CMK (cell line): ENCODE results near the gene UTS2R.
"Not testable (repeated sequence)": the region's sequence is repeated elsewhere in the genome, so short reads cannot be mapped to it uniquely, and the experiment has no call there.

Source experiments
- DNase-seq: peaks from one replicate; pipeline ENCODE4 v3.0.0-alpha.2; 2010; ENCODE audit warnings: low read depth

UTS2R gene

DNA sequence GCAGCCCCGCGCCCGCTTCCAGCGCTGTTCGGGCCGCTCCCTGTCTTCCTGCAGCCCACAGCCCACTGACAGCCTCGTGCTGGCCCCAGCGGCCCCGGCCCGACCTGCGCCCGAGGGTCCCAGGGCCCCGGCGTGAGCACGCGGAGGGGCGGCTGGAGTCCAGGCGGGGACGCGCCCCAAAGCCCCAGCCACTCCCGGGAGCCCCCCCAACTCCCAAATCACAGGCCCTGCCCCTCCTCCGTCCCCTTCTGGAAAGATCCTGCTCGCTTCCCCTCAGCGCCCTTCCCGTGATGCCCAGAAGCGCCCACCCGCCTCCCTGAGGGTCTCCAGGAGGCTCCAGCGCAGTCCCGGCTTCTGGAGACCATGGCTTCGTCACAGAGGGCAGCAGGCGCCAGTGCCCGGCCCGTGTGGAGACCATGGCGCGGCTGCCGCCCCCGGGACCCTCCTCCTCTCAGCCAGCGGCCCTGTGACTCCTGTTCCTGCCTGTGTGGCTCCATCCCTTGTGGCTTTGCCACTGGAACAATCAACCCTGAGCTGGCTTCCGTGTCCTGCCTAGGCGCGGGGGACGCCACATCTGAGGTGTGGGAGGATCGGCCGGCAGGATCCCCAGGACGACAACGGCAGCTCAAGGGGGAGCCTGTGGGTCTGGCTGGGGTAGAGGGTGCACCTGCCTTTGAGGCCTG is 3.9 kb downstream of the UTS2R start:
- DNase-seq = no peak

DNA sequence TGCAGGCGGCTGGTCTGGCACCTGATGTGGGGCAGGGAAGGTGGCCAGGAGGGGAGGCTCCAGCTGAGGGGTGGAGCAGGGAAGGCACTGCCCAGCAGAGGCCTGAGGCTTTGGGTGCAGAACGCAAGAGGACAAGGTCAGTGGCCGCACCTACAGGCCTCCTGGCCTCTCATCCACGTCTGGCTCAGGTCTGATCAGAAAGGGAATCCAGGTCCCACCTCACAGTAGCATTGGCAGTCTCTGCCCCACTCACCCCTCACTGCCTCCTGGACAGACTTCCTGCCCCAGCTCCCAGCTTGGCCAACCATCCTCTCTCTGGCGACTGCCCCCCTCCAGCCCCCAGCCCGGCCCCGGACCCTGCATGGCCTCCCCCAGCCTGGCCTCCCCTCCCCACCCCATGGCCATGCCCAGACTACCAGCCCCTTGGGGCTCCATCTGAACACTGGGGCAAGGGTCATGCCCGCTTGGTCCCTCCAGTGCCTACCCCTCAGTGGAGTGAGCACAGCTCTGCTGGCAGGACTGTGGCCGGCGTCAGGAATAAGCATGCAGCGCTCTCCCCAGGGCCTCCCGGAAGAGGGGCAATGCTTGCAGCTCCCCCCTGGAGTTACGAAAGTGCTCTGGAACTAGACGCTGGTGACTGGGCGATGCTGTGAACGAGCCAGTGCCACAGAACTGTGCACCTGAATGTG is 4.6 kb downstream of the UTS2R start:
- no peak for DNase-seq

DNA sequence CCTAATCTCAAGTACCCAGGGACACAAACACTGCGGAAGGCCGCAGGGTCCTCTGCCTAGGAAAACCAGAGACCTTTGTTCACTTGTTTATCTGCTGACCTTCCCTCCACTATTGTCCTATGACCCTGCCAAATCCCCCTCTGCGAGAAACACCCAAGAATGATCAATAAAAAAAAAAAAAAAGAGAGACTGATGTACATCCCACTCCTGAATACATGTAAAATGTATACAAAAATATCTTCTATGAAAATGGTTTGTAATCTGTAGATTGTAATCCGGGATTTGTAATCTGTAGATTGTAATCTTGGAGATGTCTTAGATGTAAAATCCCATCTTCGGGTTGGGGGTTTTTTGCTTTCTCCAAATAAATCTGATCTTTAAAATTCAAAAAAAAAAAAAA is 5.7 kb downstream of the UTS2R start:
- DNase-seq = not testable (repeated sequence)

DNA sequence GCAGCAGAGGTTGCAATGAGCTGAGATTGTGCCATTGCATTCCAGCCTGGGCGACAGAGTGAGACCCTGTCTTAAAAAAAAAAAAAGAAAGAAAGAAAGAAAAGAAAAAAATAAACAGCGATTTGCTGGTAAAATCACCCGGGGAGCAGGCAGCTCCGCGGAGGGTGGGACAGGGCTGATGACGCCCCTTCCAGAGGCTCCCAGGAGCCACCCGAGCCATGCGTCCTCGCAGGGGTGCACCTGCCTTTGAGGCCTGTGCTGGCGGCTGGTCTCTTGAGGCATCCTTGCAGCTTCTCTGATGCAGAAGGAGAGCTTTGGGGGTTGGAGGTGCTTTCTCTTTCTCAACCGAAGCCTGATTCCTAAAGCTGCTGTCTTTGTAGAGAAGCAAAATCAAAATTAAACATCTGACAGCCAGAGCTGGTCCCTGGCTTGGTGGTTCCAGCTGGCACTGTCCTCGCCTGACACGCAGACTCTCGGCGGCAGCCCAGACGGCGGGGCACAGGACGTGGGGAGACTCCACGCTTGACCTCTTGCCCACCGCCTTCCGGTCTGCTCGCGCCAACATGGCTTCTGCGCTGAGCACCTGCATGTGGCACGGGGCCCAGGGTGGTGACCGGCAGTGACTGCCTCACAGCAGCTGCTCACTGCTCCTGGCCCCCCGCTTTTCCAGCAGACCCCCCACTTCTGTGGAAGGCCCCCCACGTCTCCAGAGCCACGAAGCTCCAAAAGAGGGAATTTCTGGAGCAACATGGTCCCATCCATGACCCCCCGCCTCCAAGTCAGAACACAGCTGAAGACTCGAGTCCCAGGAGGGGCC is 6.6 kb downstream of the UTS2R start:
- no peak for DNase-seq

DNA sequence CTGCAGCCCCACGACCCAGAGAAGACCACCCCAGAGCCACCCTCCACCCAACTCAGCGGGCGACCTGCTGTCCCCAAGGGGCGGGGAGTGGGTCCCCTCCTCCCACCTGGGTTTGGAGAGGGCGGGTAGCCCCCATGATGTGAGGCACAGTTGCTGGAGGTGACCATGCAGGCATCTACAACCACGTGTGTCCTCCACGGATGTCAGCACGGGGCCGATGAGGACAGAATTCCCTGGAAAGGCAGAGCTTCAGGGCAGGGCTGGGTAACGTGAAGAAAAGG is 7.1 kb downstream of the UTS2R start:
- no peak for DNase-seq

DNA sequence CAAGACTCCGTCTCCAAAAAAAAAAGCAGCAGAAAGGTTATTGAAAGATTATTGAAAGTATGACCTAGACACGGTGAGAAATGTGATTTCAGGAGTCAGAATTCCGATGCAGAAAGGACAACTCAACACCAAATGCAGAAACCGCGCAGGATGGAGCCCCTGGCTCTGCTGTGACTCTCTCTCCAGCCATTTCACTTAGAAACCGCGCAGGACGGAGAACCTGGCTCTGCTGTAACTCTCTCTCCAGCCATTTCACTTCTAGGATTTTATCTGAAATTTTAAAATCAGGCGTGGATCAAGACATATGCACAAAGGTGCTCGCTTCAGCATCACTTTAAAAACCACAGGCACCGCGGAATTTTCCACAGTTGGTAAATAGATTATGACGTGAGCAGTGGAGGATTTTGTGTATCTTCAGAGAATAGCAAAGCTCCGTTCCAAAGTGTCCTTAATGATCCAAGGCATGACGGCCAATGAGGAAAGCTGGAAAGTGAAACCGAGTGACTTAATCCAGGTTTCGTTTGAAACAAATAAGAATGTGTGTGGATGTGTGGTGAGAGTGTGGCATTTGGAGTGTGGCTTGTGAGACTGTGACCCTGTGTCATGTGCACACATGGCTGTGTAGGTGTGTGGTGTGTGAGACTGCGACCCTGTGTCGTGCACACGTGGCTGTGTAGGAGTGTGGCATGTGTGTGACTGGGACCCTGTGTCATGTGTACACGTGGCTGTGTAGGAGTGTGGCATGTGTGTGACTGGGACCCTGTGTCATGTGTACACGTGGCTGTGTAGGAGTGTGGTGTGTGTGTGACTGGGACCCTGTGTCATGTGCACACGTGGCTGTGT is 9.5 kb downstream of the UTS2R start:
- DNase-seq = no peak

DNA sequence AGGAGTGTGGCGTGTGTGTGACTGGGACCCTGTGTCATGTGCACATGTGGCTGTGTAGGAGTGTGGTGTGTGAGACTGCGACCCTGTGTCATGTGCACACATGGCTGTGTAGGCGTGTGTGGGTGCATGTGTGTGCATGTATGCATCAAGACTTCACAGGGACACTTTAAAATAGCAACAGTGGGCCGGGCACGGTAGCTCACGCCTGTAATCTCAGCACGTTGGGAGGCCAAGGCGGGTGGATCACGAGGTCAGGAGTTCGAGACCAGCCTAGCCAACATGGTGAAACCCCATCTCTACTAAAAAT is 10.1 kb downstream of the UTS2R start:
- DNase-seq = not testable (repeated sequence)

DNA sequence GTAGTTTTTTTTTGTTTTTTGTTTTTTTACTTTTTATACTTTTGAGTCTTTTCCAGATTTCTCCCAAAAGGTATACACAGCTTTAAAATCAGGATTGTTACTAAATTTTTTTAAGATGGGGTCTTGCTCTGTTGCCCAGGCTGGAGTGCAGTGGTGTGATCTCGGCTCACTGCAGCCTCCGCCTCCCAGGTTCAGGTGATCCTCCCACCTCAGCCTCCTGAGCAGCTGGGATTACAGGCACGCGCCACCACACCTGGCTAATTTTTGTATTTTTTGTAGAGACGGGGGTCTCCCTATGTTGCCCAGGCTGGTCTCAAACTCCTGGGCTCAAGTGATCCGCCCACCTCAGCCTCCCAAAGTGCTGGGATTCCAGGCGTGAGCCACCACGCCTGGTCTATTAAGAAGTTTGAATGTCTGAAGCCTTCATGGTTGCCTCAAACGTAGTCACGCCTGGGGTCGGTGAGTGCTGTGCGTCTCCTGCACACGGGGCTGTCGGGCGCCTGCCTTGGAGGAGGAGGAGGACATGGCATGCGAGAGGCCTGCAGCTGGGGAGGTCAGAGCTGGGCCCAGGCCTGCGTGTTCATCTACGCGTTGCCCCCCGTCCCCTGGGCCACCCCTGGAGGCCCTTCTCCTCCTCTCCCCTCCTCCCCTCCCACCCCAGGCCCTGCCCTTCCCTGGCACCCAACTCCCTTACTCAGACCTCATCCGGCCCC is 10.8 kb downstream of the UTS2R start:
- DNase-seq = not testable (repeated sequence)

DNA sequence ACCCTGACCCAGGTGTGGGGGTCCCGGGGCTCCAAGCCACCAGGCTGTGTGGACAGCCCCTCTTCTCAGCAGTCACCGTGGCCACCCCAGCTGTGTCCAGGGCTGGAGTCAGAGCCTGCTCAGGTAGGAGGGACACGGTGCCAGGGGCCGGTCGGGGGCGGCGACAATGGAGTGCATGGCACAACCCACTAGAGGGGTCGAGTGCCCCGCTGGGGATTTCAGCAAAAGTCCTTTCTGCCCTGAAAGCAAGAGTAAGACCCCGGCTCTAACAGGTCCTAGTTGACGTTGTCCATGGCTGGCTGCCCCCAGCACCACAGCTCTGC is 11.3 kb downstream of the UTS2R start:
- DNase-seq = no peak

DNA sequence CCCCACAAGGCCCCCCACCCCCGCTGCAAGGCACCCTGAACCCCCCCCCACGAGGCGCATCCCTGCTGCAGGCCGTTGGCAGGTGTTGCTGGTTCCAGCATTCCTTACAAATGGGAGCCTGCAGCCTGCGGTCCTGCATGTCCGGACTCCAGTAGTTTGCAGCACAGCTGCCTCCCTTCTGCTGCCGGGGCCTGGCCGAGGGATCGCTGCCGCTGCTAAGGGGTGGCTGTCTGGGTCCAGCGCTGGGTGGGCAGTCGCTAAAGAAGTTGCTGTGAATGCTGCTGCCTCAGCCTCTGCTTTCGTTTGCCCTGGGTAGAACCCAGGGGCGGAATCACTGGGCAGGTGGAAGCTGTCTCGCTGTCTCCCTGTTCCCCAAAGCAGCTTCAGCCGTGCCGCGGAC is 11.8 kb downstream of the UTS2R start:
- DNase-seq = no peak

DNA sequence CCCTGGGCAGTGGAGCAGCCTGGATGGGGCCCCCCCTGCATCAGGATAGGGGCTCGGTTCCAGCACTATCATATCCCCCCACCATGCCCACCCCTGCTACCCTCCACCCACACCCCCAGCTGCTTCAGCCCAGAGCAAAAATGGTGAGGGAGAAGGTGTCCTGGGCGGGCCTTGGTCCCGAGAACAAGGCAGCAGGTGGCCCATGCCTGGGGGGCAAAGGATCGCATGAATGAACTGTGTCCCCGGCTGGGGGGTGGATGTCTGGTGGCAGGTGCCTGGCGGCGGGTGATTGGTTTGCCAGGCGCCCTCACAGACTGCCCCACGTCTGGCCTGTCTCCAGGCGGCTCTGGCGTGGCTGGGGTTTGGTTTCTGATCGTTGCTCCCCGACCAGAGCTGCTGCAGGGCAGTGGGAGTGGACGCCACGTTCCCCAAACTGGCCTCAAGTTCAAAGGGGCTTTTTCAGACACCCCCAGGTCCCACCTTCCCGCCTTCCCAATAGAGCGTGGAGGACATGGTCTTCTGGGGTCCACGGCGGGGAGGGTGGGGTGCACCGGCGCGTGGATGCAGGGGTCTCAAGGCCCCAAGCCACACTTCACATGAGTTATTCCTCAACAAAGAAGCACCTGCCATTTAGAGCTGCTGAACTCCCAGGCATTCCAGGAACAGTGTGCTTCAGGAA is 12.6 kb downstream of the UTS2R start:
- no peak for DNase-seq

DNA sequence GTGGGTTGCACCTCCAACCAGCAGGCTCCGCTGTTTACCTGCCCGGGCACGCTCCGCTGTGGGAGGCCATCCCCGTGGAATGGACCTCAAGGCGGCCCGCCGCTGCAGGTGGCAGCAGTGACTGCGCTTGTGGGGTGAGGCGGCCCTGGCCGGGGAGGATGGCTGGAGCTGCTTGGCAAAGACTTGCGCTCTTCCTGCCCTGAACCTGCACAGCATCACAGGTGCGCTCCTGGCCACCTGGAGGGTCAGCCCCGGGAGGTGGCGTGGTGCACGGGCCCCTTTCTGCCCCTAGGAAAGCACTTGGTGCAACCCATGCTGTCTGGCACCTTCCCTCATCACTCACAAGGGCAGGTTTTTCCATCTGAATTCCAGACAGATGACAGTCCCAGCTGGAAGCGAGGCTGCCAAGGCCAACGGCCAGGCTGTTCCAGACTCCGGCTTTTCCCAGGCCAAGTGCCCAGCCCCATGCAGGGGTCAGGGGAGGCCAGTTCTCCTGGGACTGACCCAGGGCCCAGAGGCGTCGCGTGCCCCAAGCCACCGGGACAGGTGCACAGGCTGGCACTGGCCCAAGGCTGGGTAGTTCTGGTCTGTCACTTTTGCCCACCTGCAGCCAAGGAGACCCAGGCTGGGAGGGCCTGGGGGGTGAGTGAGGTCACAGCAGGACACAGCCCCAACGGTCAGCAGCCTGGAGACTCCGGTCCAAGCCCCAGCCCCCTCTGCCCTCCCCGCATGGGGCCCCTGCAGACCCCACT is 13.3 kb downstream of the UTS2R start:
- no peak for DNase-seq

DNA sequence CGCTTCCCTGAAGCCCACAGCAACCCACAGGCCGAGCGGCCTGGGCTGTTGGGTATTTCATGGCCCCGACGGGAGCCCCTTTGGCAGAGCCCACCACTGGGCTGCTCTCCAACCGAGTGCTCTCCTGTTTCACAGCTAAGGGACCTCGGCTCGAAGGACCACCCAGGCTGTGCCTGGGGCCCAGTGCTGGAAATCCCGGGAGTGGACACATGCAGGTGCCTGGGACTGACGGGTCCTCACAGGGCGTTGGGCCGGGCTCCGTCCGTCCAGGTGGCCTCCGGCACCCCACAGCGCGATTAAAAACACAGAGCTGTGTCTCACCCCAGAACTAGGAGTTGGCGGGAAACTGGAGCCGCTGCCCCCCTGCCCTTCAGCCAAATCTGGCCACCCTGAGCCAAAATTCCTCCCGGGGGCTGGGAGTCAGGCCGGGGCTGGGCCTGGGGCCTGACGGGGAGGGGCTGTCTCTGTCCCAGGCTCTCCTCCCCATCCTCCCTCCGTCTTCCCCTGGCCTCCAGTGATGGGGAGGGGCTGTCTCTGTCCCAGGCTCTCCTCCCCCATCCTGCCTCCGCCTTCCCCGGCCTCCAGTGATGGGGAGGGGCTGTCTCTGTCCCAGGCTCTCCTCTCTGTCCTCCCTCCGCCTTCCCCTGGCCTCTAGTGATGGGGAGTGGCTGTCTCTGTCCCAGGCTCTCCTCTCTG is 14.1 kb downstream of the UTS2R start:
- no peak for DNase-seq

DNA sequence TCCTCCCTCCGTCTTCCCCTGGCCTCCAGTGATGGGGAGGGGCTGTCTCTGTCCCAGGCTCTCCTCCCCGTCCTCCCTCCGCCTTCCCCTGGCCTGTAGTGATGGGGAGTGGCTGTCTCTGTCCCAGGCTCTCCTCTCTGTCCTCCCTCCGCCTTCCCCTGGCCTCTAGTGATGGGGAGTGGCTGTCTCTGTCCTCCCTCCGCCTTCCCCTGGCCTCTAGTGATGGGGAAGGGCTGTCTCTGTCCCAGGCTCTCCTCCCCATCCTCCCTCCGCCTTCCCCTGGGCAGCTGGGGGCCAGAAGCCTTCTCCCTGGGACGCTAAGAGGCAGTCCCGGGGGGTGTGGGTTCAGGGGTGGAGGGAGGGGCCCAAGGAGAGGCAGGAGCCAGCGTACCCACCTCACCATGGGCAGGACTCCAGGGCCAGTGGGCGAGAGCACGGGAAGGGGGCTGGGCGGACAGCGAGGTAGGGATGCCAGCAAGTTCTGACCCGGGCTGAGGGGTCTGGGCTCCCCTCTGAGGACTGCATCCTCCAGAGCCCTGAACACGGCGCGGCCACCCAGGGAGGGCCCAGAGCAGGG is 14.8 kb downstream of the UTS2R start:
- DNase-seq = no peak

DNA sequence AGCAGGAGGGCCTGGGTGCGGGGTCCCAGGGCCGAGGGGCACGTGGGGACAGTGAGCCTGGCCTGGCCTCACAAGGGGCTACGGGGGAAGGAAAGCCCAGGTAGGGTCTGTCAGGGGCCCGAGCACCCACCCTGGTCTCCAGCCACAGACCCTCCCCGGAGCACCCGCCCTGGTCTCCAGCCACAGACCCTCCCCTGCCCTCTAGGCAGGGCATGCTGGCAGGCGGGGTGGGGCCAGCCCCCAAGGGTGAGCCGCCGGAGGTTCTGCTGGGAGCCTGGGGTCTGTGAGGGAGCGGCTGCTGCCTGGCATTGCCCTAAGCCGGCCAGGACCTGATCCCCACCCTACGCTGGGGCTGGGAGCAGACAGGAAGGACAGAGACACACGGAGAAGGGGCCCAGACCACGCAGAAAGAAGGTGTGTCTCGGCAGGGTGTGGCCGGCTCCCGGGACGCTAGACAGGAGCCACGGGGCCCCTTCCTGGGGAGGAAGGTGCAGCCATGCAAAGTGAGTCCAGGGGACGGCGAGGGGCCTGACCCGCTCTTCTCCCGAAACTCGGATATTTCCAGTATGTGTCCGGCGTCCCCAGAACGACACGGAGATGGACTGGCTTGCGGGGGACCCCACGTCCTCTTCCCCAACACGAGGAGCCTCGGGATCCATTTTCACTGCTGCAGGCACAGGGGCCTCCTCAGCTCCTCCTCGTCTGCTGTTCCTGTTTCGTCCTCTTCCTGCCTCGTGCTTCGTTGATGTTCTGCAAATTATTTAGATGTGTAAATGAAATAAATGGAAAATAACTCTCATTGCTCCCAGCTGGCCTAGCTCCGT is 15.5 kb downstream of the UTS2R start:
- DNase-seq = peak; percentile 29

DNA sequence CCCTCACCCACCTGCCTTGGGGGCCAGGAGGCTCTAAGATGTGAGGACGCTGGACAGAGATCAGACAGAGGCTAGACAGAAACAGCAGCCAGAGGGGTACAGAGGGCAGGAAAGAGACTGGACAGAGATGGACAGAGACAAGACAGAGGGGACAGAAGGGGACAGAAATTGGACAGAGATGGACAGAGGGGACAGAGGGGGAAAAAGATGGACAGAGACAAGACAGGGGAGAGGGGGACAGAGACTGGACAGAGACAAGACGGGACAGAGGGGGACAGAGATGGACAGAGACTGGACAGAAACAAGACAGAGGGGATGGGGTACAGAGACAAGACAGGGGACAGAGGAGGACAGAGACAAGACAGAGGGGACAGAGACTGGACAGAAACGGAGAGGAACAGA is 16.1 kb downstream of the UTS2R start:
- DNase-seq = no peak

DNA sequence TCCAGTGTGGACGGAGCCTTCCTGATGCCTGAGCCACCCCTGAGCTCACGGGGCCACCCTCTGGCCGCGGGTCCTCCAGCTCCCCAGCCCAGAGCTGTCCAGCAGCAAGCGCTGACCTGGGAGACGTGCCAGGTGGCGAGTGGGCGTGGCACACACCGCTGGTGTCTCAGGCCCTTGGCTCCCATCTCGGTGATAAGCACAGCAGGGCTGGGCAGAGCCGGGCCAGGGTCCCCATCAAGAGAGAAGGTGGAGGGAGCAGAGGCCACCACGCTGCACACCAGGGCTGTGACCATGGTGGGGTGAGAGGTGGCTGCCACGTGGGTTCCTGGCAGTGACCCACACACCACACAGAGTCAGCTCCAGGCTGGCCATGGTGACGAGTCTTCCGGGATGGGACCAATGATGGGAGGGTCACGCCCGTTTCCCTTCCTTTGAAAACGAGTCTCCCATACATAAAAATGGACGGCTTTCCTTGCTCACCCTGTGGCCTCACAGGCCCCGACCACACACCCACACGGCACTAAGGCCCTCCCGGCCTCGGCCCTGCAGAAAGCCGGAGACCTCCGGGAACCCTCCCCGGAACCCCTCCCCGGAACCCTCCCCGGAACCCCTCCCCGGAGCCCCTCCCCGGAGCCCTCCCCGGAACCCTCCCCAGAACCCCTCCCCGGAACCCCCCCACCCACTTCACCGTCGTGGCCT is 16.8 kb downstream of the UTS2R start:
- DNase-seq = peak; percentile 31

DNA sequence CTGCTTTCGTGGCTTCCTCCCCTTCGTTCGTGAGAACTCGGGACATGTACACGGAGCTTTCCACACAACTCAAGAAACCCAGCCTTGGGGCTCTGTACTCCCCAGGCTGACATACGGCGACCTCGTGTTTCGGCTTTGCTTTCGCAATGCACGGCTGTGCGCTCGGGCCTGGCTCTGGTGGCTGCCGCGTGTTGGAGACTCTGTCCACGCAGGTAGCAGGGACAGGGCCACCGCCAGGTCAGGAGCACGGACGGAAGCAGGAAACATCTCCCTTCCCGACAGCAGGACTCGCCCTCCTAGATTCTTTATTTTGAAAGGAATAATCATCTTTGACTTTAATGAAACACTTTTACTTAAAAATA is 17.3 kb downstream of the UTS2R start:
- DNase-seq = no peak
